Smooth muscle cell (in vitro differentiated cells): ENCODE measurements around the gene PTBP2. TPM values are rescaled to one million over a fixed set of nuclear protein-coding genes. Genes with fewer than 3 reads are reported as not detected.

ENCODE experiments used
- DNase-seq: peaks from one replicate; lab custom pipeline; 2025; ENCODE audit not compliant: unreplicated experiment; lab: John Stamatoyannopoulos, UW
- H2AFZ ChIP-seq: fragments of 200-600 bp; sonication (generic); 2 replicates; pipeline ENCODE4 v1.6.0; 2016; ENCODE audit warnings: antibody characterized with exemption, low read depth, mild to moderate bottlenecking
- H3F3A ChIP-seq: fragments of 200-600 bp; sonication (generic); 2 replicates; pipeline ENCODE4 v1.6.0; 2017; ENCODE audit warnings: antibody characterized with exemption, low read depth
- H3K27ac ChIP-seq: fragments of 200-600 bp; sonication (generic); 2 replicates; pipeline ENCODE4 v1.5.1; 2016; ENCODE audit warnings: low read depth, mild to moderate bottlenecking
- H3K27me3 ChIP-seq: fragments of 200-600 bp; sonication (generic); 2 replicates; pipeline ENCODE4 v1.6.1; 2016; ENCODE audit warnings: low read depth, mild to moderate bottlenecking
- H3K36me3 ChIP-seq: fragments of 200-600 bp; sonication (generic); 2 replicates; pipeline ENCODE4 v1.5.1; 2016; ENCODE audit warnings: low read depth
- H3K4me1 ChIP-seq: fragments of 200-600 bp; sonication (generic); 2 replicates; pipeline ENCODE4 v1.5.1; 2016; ENCODE audit warnings: low read depth
- H3K4me2 ChIP-seq: fragments of 200-600 bp; sonication (generic); 2 replicates; pipeline ENCODE4 v1.6.0; 2016; ENCODE audit warnings: mild to moderate bottlenecking
- H3K4me3 ChIP-seq: fragments of 200-600 bp; sonication (generic); 2 replicates; pipeline ENCODE4 v1.5.1; 2016; ENCODE audit warnings: mild to moderate bottlenecking
- H3K79me2 ChIP-seq: fragments of 200-600 bp; sonication (generic); 2 replicates; pipeline ENCODE4 v1.6.0; 2016; ENCODE audit warnings: low read depth, mild to moderate bottlenecking
- H3K9ac ChIP-seq: fragments of 200-600 bp; sonication (generic); 2 replicates; pipeline ENCODE4 v1.6.0; 2016; ENCODE audit warnings: low read depth
- H3K9me3 ChIP-seq: fragments of 200-600 bp; sonication (generic); replicated peaks from 2 replicates; pipeline ENCODE4 v1.5.1; 2016; ENCODE audit warnings: low read depth
- H4K20me1 ChIP-seq: fragments of 200-600 bp; sonication (generic); 2 replicates; pipeline ENCODE4 v1.6.0; 2016; ENCODE audit warnings: low read depth
- CTCF ChIP-seq: fragments of 200-600 bp; sonication (generic); IDR thresholded peaks from 2 replicates; pipeline ENCODE4 v1.5.1; 2017; ENCODE audit warnings: borderline replicate concordance, mild to moderate bottlenecking, antibody characterized with exemption; ENCODE audit not compliant: insufficient read depth, poor library complexity, severe bottlenecking
- WGBS: methylation state at CpG from one replicate; pipeline ENCODE4 v1.1.7; 2016; ENCODE audit warnings: low lambda C conversion rate; 5-methylcytosine and 5-hydroxymethylcytosine counted together
- polyA plus RNA-seq: library from polyadenylated mRNA; unstranded; fragments of >200 nt; fragmentation: Nextera tagmentation; extraction: Ambion mirVana; gene quantifications from 2 replicates; pipeline ENCODE4 v1.2.1, GENCODE V29; 2016
- total RNA-seq: library from RNA; depleted of rRNA; stranded (reverse); fragments of >200 nt; gene quantifications from 2 replicates; pipeline ENCODE4 v1.2.3, GENCODE V29; 2014

Gene PTBP2
- total and polyA plus RNA-seq, 2 experiments from 2014 or later = 3.3 to 69.7 TPM

- H3K4me1 ChIP-seq = no peaks in the 10 kb centered on the region
- no peaks in the 10 kb centered on the region for H3K27me3 ChIP-seq
- no peak for TF ChIP-seq CTCF
- H3K79me2 ChIP-seq = no peaks in the 10 kb centered on the region
- no peaks in the 10 kb centered on the region for H3K36me3 ChIP-seq
- H3F3A ChIP-seq = no peaks in the 10 kb centered on the region
- no peaks in the 10 kb centered on the region for H4K20me1 ChIP-seq
- H3K27ac ChIP-seq = no peak overlapping the region
- no peaks in the 10 kb centered on the region for H3K9me3 ChIP-seq
- no peak overlapping the region for H3K4me3 ChIP-seq
- H2AFZ ChIP-seq = no peak overlapping the region
- WGBS = 93% methylated on average over 5 of the region's 5 CpGs
- H3K9ac ChIP-seq = no peak overlapping the region
- DNase-seq = no peak
- no peak overlapping the region for H3K4me2 ChIP-seq
Observed at GRCh38 chr1:96863449-96863848, 141.9 kb downstream of the PTBP2 start.
